K562 (cell line): ENCODE measurements around the gene C10orf53. TPM values are rescaled to one million over a fixed set of nuclear protein-coding genes. Genes with fewer than 3 reads are reported as not detected.

ENCODE experiments used
- ATAC-seq: fragments of 200-7000 bp; cut with Tn5 transposase; 3 replicates; pipeline ENCODE4 v1.9.1; 2020; ENCODE audit warnings: moderate library complexity
- BruUV-seq: library from RNA; stranded (reverse); fragments of 400-500 nt; replicated peaks from 2 replicates; lab custom pipeline; 2021; lab: Mats Ljungman, UMichigan
- CTCF ChIA-PET: fragments of 300-600 bp; formaldehyde crosslinking; extraction: SDS; loops from one replicate; lab custom pipeline; 2021; ENCODE audit warnings: low intra/inter-chr PET ratio; lab: Yijun Ruan, JAX
- POLR2A ChIA-PET: fragments of 300-600, 350-650 bp; sonication (Branson Sonifier 250); formaldehyde crosslinking; extraction: SDS; loops from one replicate; lab custom pipeline; 2021; ENCODE audit warnings: antibody characterized with exemption, inconsistent platforms; lab: Yijun Ruan, JAX
- DNase-seq, 4 experiments: peaks; one replicate each; pipeline versions ENCODE4 v3.0.0 to v3.0.0-alpha.2; 2011 to 2018; ENCODE audit warnings: low spot score in 3 of 4, mixed read lengths in 3 of 4; ENCODE audit errors: extremely low read depth in 1 of 4
- FAIRE-seq: peaks from 2 replicates; lab custom pipeline; 2011; peaks lifted over from hg19 to GRCh38; lab: Jason Lieb, UNC
- H2AFZ ChIP-seq: 2 replicates; pipeline ENCODE4 v1.6.0; 2011; ENCODE audit warnings: low read depth, low read length, control low read depth, inconsistent platforms
- H3K27ac ChIP-seq: fragments of 200-600 bp; 3 replicates; pipeline ENCODE4 v1.8.0; 2011; ENCODE audit warnings: low read depth, mild to moderate bottlenecking, control low read depth, inconsistent platforms, low read length, moderate library complexity, mixed read lengths; ENCODE audit errors: extremely low read depth
- H3K27me3 ChIP-seq, 2 experiments: fragments of 300-600 bp in 1 of 2; 2 replicates in 1 of 2; 3 replicates in 1 of 2; pipeline versions ENCODE4 v1.6.0 to v1.8.0; 2011; ENCODE audit warnings: inconsistent platforms in 2 of 2, low read length in 2 of 2, mild to moderate bottlenecking in 1 of 2, mixed read lengths in 1 of 2, moderate library complexity in 1 of 2; ENCODE audit not compliant: control insufficient read depth in 2 of 2, insufficient read depth in 2 of 2
- H3K36me3 ChIP-seq: fragments of 300-600 bp; 3 replicates; pipeline ENCODE4 v1.8.0; 2011; ENCODE audit warnings: mild to moderate bottlenecking, low read length, inconsistent platforms; ENCODE audit not compliant: control insufficient read depth, insufficient read depth
- H3K4me1 ChIP-seq, 2 experiments: fragments of 200-600 bp in 1 of 2; replicated peaks in 1 of 2; 2 replicates in 1 of 2; 3 replicates in 1 of 2; pipeline versions ENCODE4 v1.5.1 to v1.8.0; 2011; ENCODE audit warnings: inconsistent platforms in 2 of 2, low read length in 2 of 2, mild to moderate bottlenecking in 1 of 2, mixed read lengths in 1 of 2, moderate library complexity in 1 of 2; ENCODE audit not compliant: control insufficient read depth in 2 of 2, insufficient read depth in 2 of 2
- H3K4me2 ChIP-seq: 2 replicates; pipeline ENCODE4 v1.6.1; 2011; ENCODE audit warnings: low read length, control low read depth, inconsistent platforms, mixed read lengths; ENCODE audit not compliant: insufficient read depth
- H3K4me3 ChIP-seq: fragments of 200-600 bp; sonication (generic), shearing (Covaris generic); 2 replicates; pipeline ENCODE4 v1.5.1; 2016; ENCODE audit warnings: control low read depth, inconsistent platforms
- H3K79me2 ChIP-seq: fragments of 200-600 bp; 3 replicates; pipeline ENCODE4 v1.8.0; 2011; ENCODE audit warnings: low read length, inconsistent platforms; ENCODE audit not compliant: control insufficient read depth, insufficient read depth
- H3K9ac ChIP-seq, 2 experiments: 2 replicates each; pipeline versions ENCODE4 v1.6.0 to v1.6.1; 2011; ENCODE audit warnings: low read depth in 2 of 2, low read length in 2 of 2, control low read depth in 1 of 2, inconsistent platforms in 1 of 2, mild to moderate bottlenecking in 1 of 2, mixed read lengths in 1 of 2; ENCODE audit not compliant: insufficient read depth in 1 of 2
- H3K9me1 ChIP-seq: one replicate; pipeline ENCODE4 v1.6.0; 2011; ENCODE audit warnings: inconsistent platforms, mild to moderate bottlenecking, low read length, moderate library complexity; ENCODE audit not compliant: control insufficient read depth, insufficient read depth
- H3K9me3 ChIP-seq: replicated peaks from 2 replicates; pipeline ENCODE4 v1.5.1; 2011; ENCODE audit warnings: low read depth, low read length, inconsistent platforms; ENCODE audit not compliant: control insufficient read depth, insufficient read depth
- H4K20me1 ChIP-seq: replicated peaks from 2 replicates; pipeline ENCODE4 v1.6.1; 2011; ENCODE audit warnings: low read length, inconsistent platforms, mixed read lengths; ENCODE audit not compliant: control insufficient read depth, insufficient read depth
- ADNP ChIP-seq: fragments of 200-800 bp; sonication (Bioruptor generic); IDR thresholded peaks from 2 replicates; pipeline ENCODE4 v1.6.1; 2016; ENCODE audit warnings: missing genetic modification characterization, missing compliant biosample characterization
- BMI1 ChIP-seq: fragments of 150-350 bp; IDR thresholded peaks from 2 replicates; pipeline ENCODE4 v1.6.1; 2014; ENCODE audit warnings: low read length
- BRCA1 ChIP-seq, 2 experiments: fragments of 450-650 bp in 1 of 2; sonication (generic) in 1 of 2; formaldehyde crosslinking in 1 of 2; IDR thresholded peaks; 2 replicates each; pipeline versions ENCODE4 v1.5.0 to v1.6.1; 2017 to 2020; ENCODE audit warnings: mild to moderate bottlenecking in 1 of 2, missing genetic modification reagents in 1 of 2
- CREB3L1 ChIP-seq: fragments of 450-650 bp; IDR thresholded peaks from 2 replicates; pipeline ENCODE4 v1.6.1; 2014; ENCODE audit warnings: low read depth, mild to moderate bottlenecking, moderate library complexity, borderline replicate concordance
- DMBX1 ChIP-seq: fragments of 250-450 bp; sonication (Bioruptor Pico); IDR thresholded peaks from 2 replicates; pipeline ENCODE4 v1.8.0; 2022; ENCODE audit warnings: inconsistent platforms, mild to moderate bottlenecking, moderate library complexity, borderline replicate concordance
- L3MBTL2 ChIP-seq: fragments of 450-650 bp; IDR thresholded peaks from 2 replicates; pipeline ENCODE4 v1.6.1; 2016; ENCODE audit warnings: mild to moderate bottlenecking, moderate library complexity
- MAFF ChIP-seq: IDR thresholded peaks from 2 replicates; pipeline ENCODE4 v1.6.1; 2012; ENCODE audit warnings: low read length, improper control_type of control experiment
- SAP30 ChIP-seq: fragments of 200-600 bp; sonication (generic); IDR thresholded peaks from 2 replicates; pipeline ENCODE4 v1.6.1; 2012; ENCODE audit warnings: borderline replicate concordance, low read depth, mild to moderate bottlenecking, moderate library complexity, low read length, control low read depth, inconsistent platforms; ENCODE audit not compliant: insufficient read depth, poor library complexity, severe bottlenecking
- SMARCA4 ChIP-seq: fragments of 450-650 bp; IDR thresholded peaks from 2 replicates; pipeline ENCODE4 v1.6.1; 2016
- SPI1 ChIP-seq: IDR thresholded peaks from 2 replicates; pipeline ENCODE4 v1.6.1; 2011; ENCODE audit warnings: low read depth, low read length, control low read depth, borderline replicate concordance
- SRSF1 ChIP-seq: fragments of 200-400 bp; formaldehyde crosslinking; IDR thresholded peaks from 2 replicates; pipeline ENCODE4 v1.6.1; 2017; ENCODE audit warnings: mild to moderate bottlenecking, low read depth, low read length, moderate library complexity
- YBX1 ChIP-seq: fragments of 450-650 bp; IDR thresholded peaks from 2 replicates; pipeline ENCODE4 v1.7.1; 2016; ENCODE audit warnings: mild to moderate bottlenecking
- ZNF12 ChIP-seq: sonication (generic); formaldehyde crosslinking; IDR thresholded peaks from 2 replicates; pipeline ENCODE4 v1.4.0; 2020; ENCODE audit warnings: mild to moderate bottlenecking, missing genetic modification reagents
- ZNF699 ChIP-seq: fragments of 250-450 bp; sonication (Bioruptor Pico); IDR thresholded peaks from 2 replicates; pipeline ENCODE4 v1.8.0; 2021; ENCODE audit warnings: mild to moderate bottlenecking, moderate library complexity; ENCODE audit not compliant: insufficient replicate concordance
- ZNF77 ChIP-seq: fragments of 250-450 bp; sonication (Bioruptor Pico); IDR thresholded peaks from 2 replicates; pipeline ENCODE4 v1.5.0; 2020
- ZNF778 ChIP-seq: fragments of 450-650 bp; formaldehyde crosslinking; IDR thresholded peaks from 2 replicates; pipeline ENCODE4 v1.4.0; 2020; ENCODE audit warnings: mild to moderate bottlenecking, moderate library complexity
- WGBS: fragments of 100-300 bp; shearing (Covaris generic); methylation state at CpG from one replicate; pipeline ENCODE4 v1.1.6; 2016; ENCODE audit warnings: low coverage, mixed read lengths; ENCODE audit not compliant: insufficient coverage; ENCODE audit errors: missing lambda C conversion rate; 5-methylcytosine and 5-hydroxymethylcytosine counted together
- in situ Hi-C: fragments of 300-500 bp; cut with MboI; formaldehyde crosslinking; loops from 4 replicates; pipeline ENCODE4 v1.15.0; 2018; ENCODE audit warnings: inconsistent platforms, mixed read lengths
- intact Hi-C: fragments of 100-400 bp; cut with micrococcal nuclease; formaldehyde crosslinking; loops from 2 replicates; pipeline ENCODE4 v1.14.2; 2022
- polyA plus RNA-seq, 8 experiments: library from polyadenylated mRNA; depleted of rRNA in 4 of 8; stranded (reverse) in 5 of 8; unstranded in 3 of 8; fragments of >200 nt; fragmentation: Nextera tagmentation in 2 of 8; fragmentation: Illumina TruSeq in 1 of 8; extraction: Ambion mirVana in 2 of 8; extraction: Trizol in 1 of 8; gene quantifications; 2 replicates each; pipeline versions ENCODE4 v1.2.1 to v1.2.3, GENCODE V29; 2011 to 2014; ENCODE audit warnings: inconsistent platforms in 1 of 8, missing spikeins in 1 of 8
- total RNA-seq, 7 experiments: library from RNA; depleted of rRNA in 6 of 7; stranded (reverse); fragments of >200 nt in 6 of 7; fragmentation: Illumina TruSeq in 2 of 7; extraction: Trizol in 2 of 7; gene quantifications; 2 replicates each; pipeline versions ENCODE4 v1.2.1 to v1.2.3, GENCODE V29; 2011 to 2021; ENCODE audit warnings: low replicate concordance in 1 of 7

Gene C10orf53
- total and polyA plus RNA-seq, 9 of the 15 experiments (the other 6 are each of a cell fraction or from before 2014, with no cell fraction given), result not detected

GRCh38 chr10:49688261-49688846 lies 8.9 kb downstream of the C10orf53 start:
- Histone ChIP-seq H3K9me1 (no peaks in the 10 kb centered on the region), H4K20me1 (no peaks in the 10 kb centered on the region), H3K9ac (no peak overlapping the region), H3K79me2 (no peaks in the 10 kb centered on the region), H3K4me3 (no peak overlapping the region), H3K9me3 (no peaks in the 10 kb centered on the region), H3K27ac (no peak overlapping the region), H3K36me3 (no peaks in the 10 kb centered on the region), H2AFZ (no peak overlapping the region), H3K27me3 (peaks cover 24 to 36% of the 10 kb centered on the region in 2 experiments), H3K4me2 (no peak overlapping the region), H3K4me1 (no peaks in the 10 kb centered on the region)
- WGBS, result under 1% methylated on average over 8 of the region's 8 CpGs
- DNase-seq (no peak), ATAC-seq (no peak), FAIRE-seq (no peak)
- in situ Hi-C loops (no loop called here), intact Hi-C loops (no loop called here)
- ChIA-PET CTCF (no interaction called here), POLR2A (interaction anchor here (1.2 kb wide), 1 partner anchor 10 kb away, joined by 4 read pairs; no protein-coding TSS in a partner anchor)
- TF ChIP-seq BMI1 (no peak), SRSF1 (no peak)
- BruUV-seq, result no TSS peak

- WGBS, result under 1% methylated on average over 7 of the region's 7 CpGs
- FAIRE-seq (no peak), DNase-seq (no peak), ATAC-seq (no peak)
- H3K9ac ChIP-seq, result no peak overlapping the region
- H3K4me3 ChIP-seq, result no peak overlapping the region
- POLR2A ChIA-PET, result interaction anchor here (1.2 kb wide), 1 partner anchor 10 kb away, joined by 4 read pairs; no protein-coding TSS in a partner anchor
- H3K9me1 ChIP-seq, result no peaks in the 10 kb centered on the region
- peaks cover 24 to 36% of the 10 kb centered on the region in 2 experiments for H3K27me3 ChIP-seq
- no peaks in the 10 kb centered on the region for H4K20me1 ChIP-seq
- no peak overlapping the region for H3K4me2 ChIP-seq
- CTCF ChIA-PET, result no interaction called here
- H3K4me1 ChIP-seq, result no peaks in the 10 kb centered on the region
- in situ Hi-C loops (no loop called here), intact Hi-C loops (no loop called here)
- no peaks in the 10 kb centered on the region for H3K9me3 ChIP-seq
- H3K79me2 ChIP-seq, result no peaks in the 10 kb centered on the region
- no peak overlapping the region for H3K27ac ChIP-seq
- BruUV-seq, result no TSS peak
- H2AFZ ChIP-seq, result no peak overlapping the region
- H3K36me3 ChIP-seq, result no peaks in the 10 kb centered on the region
- no peak for TF ChIP-seq ZNF77
- TF ChIP-seq BRCA1 (IDR thresholded peaks at IDR 0.05), result no peak
- TF ChIP-seq BRCA1 (CRISPR knock-in tag; IDR thresholded peaks at IDR 0.05), result no peak
- TF ChIP-seq YBX1, result no peak
- TF ChIP-seq SMARCA4, result no peak
- no peak for TF ChIP-seq ZNF778 (CRISPR knock-in tag)
- TF ChIP-seq L3MBTL2, result no peak
- TF ChIP-seq CREB3L1, result no peak
- no peak for TF ChIP-seq DMBX1
- no peak for TF ChIP-seq MAFF
- TF ChIP-seq SPI1, result no peak
- TF ChIP-seq ZNF699 (CRISPR knock-in tag), result no peak
- TF ChIP-seq SAP30, result no peak
- TF ChIP-seq ADNP (tag), result no peak
- no peak for TF ChIP-seq ZNF12 (CRISPR knock-in tag)
Observed at GRCh38 chr10:49688920-49689319, 9.5 kb downstream of the C10orf53 start.
